T follicular helper cell (primary cell): ENCODE results near the gene SPATA46.
"Not testable (repeated sequence)": the region's sequence is repeated elsewhere in the genome, so short reads cannot be mapped to it uniquely, and the experiment has no call there.

ENCODE experiments used
- DNase-seq: peaks from one replicate; pipeline ENCODE4 v3.0.0-alpha.2; 2020; ENCODE audit warnings: low read depth

Gene SPATA46

DNA sequence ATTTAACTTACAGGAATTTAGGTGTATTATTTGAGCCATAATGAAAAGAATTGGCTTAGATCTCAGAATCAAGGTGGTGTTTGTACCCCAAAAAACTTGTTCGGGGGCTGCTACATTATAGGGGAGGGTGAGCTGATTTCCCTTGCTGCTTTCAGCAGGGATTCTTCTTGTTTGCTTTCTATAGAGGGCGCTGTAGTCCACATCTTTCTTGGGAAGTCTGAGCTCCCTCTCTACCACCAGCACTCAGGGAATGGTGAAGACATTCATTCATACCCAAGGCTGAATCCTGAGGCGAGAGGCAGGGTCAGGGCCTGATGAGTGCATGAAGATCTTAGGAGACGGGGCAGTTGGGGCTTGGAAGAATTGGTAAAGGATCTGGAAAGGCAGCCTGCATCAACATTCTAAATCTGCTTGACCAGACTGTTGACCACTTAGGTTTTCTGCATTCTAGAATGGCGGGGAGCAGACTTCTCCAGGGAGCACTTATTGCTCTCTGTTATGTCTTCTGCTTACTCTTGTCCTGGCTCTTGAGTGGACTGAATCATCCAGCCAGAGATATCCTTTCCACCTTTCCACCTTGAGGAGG lies 18.9 kb downstream of the SPATA46 start:
- DNase-seq, result no peak

DNA sequence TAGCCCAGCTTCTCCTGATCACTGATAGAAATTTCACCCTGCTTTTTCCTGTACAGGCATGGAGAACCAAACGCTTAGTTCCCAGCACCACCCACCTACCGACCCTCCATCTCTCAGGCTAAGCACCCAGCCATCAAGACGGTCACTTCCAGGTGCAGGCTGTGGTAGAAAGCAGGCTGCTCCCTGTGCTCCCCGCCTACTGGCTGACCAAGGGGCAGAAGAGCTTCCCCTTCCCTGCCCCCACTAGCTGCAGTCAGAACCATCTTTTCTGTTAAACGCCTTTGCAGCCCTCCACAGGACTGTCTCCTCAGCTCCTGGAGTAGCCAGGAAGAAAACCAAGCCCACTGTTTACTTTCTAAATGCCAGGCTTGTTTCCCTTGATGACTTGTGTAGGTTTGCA lies 23.0 kb downstream of the SPATA46 start:
- no peak for DNase-seq

DNA sequence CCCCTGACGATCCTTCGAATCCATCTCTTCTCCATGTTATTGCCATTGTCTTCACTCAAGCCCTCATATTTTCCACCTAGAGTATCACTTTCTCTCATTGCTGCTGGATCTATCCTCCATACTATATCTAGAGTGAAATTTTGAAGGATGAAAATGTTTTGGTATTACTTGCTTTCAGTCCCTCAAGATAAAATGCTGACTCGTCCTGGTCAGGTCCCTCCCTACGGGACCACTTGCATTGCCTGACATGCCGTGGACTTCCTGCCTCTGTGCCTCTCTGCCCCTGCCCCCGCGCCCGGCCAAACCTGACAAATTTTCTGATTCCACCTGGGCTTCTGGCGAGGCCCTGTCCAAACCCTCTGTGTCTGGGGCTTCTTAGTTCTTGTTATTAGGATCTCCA lies 23.6 kb downstream of the SPATA46 start:
- DNase-seq, result no peak

DNA sequence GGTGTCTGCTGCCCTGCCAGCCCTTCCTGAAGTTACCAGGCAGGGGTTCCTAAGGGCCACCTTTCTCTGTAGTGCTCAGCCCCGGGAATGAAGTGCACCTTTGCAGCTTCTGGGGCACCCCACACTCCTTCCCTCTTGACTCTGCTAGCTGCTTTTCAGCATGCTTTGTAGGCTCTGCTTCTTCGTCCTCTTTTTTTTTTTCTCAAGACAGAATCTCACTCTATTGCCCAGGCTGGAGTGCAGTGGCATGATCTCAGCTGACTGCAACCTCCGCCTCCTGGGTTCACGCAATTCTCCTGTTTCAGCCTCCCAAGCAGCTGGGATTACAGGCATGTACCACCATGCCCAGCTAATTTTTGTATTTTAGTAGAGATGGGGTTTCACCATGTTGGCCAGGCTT lies 24.8 kb downstream of the SPATA46 start:
- not testable (repeated sequence) for DNase-seq

DNA sequence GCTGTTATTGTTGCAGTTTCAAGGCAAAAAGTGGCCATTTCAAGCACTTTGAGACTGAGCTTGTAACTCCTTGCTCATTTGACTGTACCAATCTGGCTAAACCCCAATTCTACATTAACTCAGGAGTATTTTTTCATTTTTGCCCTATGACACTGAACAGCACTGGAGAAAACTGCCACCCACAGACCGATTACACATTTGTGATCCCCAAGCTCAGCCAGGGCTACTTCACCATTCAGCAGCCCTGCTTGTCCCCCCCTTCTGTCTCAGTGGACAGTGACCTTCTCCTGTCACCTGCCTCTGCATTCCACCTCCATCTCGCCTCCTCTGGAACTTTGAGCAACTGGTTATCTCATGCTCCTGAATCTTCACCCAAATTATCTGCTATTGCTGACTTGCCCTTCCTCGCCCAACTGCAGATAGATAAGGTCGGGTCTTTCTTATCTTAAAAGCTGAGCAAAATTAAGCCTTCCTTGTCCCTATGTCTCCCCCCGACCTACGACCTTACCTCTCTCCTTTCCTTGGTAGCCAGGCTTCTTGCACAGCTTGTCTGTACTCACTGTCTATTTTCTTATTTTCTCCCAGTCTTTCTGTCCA lies 25.3 kb downstream of the SPATA46 start:
- no peak for DNase-seq

DNA sequence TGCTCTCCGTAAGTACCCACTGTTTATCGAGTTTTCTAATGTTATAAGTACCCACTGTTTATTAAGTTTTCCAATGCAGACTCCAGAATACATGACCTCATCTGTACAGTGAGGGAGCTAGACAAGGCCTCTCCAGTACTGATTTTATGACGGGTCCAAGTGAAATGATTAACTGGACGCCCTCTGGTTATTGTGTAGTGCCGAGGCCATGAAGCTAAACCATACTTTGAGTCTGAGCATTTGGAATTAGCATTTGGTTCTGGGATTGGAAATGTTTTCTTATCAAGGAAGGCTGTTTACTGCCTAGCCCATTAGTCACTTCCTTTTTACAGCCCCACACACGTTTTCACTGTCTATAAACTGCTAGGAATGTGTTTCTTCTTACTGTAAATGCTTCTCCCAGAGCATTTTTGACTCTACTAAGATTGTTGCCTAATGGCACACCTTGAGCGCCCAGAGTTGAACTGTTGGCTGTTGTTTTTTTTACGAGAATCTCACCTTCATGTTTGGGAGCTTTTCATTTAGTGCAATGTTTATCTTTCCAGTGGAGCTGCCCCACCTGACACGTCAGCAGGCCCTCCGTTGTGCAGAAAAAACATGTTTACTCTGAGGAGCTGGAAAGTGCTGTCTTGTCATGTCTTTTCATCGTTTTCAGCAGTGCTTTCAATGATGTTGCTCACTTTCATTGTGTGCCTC lies 26.9 kb downstream of the SPATA46 start:
- DNase-seq, result no peak

DNA sequence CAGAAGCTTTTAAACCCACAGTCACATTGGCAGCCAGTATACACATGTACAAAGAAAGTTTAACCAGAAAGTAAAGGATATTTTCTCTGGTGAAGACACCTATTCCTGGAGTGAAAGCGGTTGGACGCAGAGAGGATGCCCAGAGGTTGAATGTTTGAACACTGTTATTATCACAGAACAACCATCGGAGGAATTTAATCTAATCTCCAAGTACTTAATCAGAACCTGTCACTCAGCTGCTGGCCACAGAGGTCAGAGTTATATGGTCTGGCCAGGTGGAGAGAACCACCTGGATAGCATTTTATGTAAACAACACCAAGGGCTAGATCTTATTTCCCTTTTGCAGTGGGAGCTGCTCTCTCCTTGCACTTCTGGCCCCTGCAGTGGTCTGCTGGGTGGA lies 29.4 kb downstream of the SPATA46 start:
- no peak for DNase-seq

DNA sequence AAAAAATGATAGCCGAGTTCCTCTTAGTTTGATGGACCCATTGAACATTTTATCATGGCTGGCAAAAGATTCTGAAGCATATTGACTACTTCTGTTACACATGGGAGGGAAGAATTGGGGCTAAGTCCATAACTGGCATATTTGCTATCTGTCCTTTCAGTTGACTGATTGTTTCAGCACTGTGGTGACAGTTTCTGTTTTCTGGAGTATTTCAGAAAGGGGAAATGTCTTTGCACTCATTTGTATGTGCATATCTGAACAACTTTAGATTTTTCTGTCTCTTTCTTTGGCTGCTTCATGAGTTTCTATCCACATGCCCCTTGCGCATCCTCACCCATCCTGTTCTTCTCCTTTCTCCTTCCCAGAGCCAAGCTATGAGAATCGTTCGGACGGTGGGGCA lies 33.2 kb downstream of the SPATA46 start:
- no peak for DNase-seq

DNA sequence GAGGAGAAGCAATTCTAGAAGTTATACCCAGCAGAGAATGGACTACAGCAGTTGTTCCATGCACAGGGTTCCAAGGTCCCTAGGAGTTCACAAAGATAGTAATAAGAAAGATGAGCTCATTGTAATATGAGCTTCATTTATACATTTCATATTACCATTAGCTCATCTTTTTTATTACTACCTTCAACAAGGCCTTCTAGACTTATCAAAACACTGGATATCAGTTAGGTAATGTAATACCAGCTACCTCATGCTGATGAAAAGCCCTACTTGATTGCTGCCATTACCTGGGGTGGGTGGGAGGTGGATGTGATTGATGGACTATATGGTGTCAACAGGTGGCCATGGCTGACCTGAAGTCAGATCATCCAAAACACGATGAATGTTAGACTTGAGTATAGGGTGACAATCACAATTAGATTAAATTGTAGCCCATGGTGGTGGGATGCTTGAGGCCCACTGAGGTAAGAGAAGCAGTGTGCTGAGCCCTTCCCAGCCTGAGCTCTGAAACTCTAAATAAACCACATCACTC lies 34.1 kb downstream of the SPATA46 start:
- DNase-seq, result no peak

DNA sequence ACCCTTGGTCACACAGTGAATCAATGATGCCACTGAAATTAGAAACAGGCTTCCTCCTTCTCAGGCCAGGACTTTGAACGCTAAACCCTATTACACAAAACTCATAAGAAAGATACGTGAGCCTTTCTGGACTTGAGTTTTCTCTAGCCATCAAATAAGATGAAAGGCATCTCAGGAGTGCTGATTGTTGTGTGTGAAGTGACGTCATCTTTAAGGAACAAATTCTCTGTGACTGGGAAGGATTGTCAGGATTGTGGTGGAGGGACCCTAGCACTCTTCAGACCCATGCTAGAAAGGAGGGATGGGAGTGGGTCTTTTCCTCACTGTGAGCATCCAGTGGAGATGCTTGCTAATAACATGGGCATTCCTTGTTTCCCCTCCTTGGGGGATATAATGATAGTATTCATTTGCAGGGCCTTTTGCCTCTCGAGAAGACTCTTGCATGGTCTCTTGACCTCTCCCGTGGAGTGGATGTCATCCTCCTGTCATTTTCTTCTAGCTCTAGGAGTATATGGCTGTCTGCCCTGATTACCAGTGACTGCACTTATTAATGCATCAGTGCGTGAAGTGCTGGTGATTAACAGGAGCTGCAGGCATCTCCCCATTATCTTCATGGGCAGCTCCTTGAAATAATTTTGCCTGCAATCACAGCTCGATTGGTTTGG lies 39.9 kb downstream of the SPATA46 start:
- no peak for DNase-seq

DNA sequence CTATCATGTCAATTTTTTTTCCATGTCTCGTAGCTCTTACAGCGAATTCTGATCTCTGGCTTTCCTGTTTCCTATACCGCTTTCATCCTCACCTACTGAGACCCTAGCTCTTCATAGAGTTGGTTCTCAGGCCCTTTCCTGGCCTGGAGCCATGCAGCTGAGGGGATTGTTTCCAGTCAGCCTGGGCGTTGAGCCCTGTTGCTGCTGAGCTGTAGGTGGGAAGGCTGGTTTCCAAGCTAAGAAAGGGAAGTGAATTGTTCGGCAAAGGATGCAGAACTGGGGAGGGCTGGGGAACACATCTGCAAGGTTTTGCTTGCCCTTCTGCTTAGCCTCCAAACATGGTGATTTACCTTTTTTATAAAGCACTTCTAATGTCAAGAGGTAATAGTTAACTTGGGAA lies 41.5 kb downstream of the SPATA46 start:
- no peak for DNase-seq

DNA sequence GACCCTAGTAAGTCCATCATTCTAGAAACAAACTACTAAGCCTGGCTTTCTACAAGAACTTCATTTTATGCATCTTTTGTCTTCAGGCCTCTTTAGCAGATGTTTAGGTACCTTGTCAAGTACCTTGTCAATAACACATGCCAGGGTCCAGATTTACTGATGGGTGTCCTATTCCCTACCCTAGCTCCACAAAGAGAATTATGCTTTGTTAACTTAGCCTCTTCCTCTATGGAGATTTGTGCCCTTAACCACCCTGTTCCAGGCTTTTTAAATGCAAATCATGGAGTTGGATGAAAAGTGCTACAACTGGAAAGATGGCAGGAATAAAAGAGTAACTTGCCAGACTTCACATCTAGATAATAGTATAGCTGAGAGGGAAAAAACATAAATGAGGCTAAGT lies 42.7 kb downstream of the SPATA46 start:
- no peak for DNase-seq

DNA sequence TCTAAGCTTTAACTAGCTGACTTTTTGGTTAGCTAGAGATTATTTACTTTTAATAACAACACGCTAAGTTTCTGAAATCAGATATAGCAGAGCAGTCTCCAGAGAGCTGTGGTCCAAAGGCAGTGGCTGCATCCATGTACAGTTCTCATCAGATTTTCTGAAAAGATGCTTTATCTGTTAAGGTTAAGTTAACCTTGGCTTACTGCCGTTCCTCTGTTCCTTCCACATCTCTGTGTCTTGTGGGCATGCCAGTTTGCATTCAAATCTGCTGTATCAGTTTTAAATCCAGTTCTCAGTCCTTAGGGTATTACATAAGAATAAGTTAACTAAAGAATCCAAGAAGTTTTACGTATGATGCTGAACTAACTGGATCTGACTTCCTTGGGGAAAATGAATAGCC lies 46.8 kb downstream of the SPATA46 start:
- no peak for DNase-seq

DNA sequence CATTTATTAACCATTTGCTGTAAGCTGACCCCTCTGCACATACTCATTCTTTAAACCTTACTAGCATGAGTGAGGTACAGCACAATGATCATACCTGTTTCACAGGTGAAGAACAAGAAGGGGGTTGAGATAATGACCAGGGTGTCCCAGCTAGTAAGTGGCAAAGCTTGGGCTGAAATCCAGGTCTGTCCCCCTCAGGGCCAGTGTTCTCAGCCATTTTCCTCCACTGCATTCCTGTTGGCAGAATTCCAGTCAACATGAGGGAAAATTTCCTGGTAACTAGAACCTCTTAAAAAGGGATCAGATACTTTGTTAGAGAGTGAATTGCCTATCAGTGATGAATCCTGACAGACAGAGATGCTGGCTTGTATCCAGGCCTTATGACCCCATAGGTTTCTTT lies 48.1 kb downstream of the SPATA46 start:
- DNase-seq, result no peak

DNA sequence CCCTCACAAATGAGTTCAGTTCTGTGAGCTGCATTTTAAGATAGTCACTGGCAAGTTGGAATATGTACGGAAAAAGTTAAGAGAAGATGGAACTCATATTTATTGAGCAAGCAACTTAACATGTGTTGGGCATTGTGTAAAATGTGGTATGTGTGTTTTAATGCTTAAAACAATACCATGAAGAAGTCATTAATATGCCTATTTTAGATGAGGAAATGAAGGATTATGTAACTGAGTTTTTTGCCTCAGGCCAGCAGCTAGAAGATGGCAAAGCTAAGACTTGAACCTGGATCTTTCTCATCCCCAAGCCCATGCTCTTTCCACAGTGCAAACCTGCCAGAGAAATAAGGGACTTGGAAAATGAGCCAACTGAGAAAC lies 48.9 kb downstream of the SPATA46 start:
- no peak for DNase-seq

DNA sequence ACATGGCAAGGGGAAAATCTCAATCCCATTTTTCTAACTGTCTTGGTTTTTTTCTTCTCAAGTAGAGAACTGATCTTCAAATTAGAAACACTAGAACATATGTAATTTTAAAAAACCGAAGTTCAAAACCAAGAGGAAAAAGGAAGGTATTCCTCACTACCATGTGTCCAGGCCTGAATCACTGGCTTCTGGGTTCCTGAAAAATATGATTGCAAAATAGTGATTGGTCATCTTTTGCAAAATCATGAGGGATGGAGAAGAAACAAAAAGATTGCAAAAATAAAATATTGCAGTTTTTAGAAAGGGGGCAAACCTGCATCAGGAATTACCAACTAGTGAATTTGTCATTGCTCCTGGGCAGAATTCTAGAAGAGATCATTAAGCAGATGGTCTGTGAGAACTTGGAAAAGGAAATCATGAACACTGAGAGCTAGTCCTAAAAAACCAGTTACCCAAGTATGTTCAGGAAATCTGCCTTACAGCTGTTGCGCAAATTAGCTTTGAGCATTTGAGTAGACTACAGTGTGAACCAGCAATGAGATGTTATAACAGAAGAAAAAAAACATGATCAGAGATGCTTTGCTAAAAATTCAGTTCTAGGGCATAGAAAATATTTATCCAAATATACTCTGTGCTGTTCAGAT lies 49.4 kb downstream of the SPATA46 start:
- DNase-seq, result no peak

DNA sequence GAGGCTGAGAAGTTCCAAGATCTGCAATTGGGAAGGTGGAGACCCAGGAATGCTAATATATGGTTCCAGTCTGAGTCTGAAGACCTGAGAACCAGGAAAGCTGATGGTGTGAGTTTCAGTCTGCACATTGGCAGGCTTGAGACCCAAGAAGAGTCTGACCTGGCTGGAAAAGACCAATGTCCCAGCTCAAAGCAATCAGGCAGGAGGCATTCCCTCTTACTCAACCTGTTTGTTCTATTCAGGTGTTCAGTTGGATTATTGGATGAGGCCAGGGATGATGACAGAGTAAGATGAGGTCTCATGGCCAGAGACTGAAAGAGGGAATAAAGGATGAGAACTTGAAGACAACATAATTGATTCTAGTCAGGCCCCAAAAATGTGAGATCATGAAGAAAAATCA lies 50.1 kb downstream of the SPATA46 start:
- DNase-seq, result no peak

DNA sequence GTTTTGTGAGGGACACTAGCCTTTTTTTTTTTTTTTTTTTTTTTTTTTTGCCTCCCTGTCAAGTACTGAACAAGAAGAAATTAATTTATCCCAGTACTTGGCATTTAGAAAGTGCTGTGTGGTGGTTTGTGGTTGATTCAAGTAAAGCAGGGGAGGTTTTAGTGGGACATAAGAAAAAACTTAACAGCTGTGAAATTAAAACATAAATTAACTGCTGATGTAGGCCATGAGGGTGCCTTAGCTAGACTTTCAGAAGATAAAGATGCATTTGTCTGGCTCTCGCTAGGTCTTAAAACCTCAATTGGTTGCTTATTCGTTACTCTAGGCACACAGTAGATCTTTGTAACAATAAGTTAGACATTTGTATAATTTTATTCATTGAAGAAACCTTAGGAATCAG lies 52.3 kb downstream of the SPATA46 start:
- DNase-seq, result no peak
